NCI-H128 (cell line): ENCODE results near the gene BABAM2.

ENCODE experiments used
- DNase-seq: peaks from one replicate; lab custom pipeline; 2025; ENCODE audit not compliant: unreplicated experiment; lab: John Stamatoyannopoulos, UW

BABAM2 gene

GRCh38 chr2:28152585-28153280 is 262.2 kb downstream of the BABAM2 start:
- no peak for DNase-seq

- no peak for DNase-seq
Observed at GRCh38 chr2:28153851-28154250, 263.3 kb downstream of the BABAM2 start.

- no peak for DNase-seq
Observed at GRCh38 chr2:28155086-28155485, 264.6 kb downstream of the BABAM2 start.

DNA sequence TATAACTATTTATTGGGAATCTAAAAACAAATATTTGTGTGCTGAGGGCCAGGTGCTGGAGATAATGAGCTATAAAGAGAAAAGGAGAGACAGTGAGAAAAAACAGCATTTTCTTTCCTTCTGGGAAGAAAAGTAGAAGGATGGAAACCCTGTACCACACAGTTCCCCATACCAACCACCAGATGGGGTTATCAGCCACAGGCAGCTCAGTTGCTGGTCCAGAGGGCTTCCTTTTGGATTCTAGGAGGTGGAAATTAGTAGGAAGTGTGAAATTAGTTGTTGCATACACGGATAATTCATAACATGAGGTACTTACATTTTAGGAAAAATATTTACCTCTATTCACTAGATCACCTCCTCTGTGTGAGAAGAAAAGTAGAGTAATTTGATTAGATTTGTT is 265.1 kb downstream of the BABAM2 start:
- no peak for DNase-seq

GRCh38 chr2:28158791-28159190 is 268.3 kb downstream of the BABAM2 start:
- DNase-seq = no peak

DNA sequence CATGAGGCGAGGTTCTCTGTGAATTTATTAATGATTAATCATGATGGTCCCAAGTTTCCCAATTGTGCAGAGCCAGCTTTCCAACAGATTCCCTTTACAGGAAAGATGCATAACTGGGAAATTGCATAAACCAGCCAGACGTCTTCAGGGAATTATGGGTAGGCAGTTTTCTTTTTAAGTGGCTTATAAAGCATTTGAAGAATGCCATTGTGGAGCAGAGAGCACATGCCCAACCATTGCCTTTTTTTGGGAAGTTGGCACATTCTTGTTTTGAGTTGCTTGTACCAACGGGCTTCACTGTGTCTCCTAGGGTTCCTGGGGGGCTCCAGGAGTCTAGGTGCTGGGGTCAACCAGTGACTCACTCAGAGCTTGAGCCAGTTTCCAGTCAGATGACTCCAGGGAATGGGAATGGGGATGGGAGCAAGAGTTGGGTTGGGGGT is 270.5 kb downstream of the BABAM2 start:
- no peak for DNase-seq

GRCh38 chr2:28161466-28161865 is 270.9 kb downstream of the BABAM2 start:
- DNase-seq = no peak

DNA sequence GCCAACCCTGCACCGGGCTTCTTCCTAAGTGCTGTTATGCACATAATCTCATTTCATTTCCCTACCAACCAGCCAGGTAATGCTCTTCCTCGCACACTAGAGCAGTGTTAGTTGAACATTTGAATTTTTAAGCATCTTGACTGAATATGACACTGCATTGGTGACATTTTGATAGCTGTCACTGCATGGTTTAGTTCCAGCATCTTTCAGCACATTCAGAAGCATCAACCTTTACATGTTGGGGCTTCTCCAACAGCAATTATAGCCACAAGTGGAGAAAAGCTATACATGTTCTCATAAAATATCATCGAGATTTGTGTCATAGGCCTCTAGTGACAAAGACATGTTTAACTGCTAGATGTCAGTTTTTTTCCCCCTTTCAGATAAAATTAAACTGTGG is 272.0 kb downstream of the BABAM2 start:
- DNase-seq = no peak

DNA sequence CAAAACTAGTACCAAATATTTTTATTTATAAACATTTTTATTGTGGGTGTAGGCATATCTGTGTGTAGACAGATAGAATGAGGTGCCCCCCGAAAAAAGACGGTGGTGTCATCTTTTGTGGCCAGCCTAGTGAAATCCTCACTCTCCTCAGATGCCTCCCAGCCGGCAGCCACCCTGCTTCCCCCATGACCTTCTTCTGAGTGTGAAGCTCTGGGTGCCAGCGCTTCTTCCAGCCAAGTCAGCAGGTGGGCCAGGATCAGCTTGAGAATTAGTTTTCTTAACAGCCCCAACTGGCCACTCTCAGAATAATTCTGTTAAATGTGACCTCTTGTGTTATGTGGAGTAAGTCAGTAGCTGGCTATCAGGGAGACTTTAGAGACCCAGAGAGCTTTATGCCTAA is 272.5 kb downstream of the BABAM2 start:
- DNase-seq = no peak

- no peak for DNase-seq
Observed at GRCh38 chr2:28163627-28164279, 273.2 kb downstream of the BABAM2 start.

DNA sequence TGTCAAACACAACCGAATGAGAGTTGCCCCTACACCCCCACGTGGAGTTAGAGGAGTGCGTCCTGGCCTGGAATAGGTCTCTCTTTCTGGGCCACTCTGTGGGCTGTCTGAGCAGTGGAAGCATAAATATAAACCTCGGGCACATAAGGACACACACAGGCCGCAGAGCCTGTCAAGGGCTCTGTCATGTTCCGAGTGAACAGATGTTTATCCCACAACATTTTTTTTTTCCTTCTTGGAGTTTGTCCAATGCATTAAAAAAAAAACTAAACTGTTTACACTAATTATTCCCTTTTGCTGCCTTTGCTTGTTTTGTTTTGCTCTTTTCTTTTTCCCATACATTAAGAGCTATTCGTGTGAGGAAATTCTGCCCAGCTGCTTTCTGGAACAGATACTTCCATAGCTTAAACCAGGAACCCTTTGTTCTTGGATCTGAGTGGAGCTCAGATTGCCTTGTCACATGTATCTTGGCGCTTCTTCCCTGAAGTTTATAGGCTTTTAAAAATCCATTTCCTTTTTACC is 273.8 kb downstream of the BABAM2 start:
- no peak for DNase-seq

GRCh38 chr2:28165087-28165635 is 274.6 kb downstream of the BABAM2 start:
- no peak for DNase-seq

DNA sequence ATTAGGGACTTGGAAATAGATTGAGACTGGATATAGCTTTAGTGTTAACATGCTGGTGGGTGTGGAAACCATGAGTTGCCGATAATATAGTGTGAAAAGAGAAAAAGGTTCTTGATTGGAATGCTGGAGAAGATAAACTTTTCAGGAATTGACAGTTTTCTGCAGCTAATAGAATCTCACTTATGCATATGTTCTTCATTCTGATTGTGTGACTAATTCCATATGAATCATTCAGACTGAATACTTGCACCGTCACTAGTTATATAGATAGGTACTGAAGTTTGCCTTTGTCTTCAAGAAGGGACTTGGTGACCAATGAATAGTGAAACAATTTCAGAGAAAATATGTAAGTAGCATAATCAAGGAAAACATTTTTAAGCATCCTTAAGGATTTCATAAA is 276.4 kb downstream of the BABAM2 start:
- DNase-seq = no peak

DNA sequence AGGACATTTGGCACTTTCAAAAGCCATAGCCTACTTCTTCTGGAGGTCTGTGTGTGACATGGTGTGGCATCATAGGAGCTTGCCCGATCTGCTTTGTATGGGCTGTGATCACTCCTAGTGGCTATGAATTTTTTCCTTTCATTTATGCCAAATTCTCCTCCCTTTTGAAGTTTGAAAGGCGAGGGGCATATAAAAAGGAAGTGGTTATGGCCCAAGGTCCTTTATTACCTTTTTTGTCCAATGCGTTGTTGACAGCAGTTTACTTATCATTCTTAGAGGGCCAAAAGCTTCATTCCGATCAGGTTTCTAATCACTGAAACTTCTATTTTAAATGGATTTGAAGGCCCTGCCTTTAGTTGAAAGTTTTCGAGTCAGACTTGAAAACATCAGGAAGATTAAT is 277.8 kb downstream of the BABAM2 start:
- no peak for DNase-seq

GRCh38 chr2:28169492-28169891 is 279.0 kb downstream of the BABAM2 start:
- no peak for DNase-seq

- no peak for DNase-seq
Observed at GRCh38 chr2:28172114-28172898, 281.8 kb downstream of the BABAM2 start.

GRCh38 chr2:28173377-28173776 is 282.8 kb downstream of the BABAM2 start:
- no peak for DNase-seq

DNA sequence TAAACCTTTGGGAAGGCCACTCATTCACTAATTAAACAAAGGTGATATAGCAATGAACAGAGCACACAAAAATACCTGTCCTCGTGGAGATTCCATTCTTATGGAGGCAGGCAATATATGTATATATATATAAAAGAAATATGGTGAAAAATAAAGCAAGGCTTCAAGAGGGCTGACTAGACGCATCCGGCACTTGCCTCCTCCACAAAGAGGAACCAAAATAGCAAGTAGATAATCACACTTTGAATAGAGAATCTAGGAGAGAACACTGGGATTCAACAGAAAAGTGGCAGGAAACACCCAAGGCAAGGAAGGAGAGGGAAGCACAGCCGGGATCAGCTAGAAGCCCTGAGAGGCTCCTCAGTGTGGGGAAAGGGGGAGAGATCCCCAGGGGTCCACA is 283.7 kb downstream of the BABAM2 start:
- DNase-seq = no peak

DNA sequence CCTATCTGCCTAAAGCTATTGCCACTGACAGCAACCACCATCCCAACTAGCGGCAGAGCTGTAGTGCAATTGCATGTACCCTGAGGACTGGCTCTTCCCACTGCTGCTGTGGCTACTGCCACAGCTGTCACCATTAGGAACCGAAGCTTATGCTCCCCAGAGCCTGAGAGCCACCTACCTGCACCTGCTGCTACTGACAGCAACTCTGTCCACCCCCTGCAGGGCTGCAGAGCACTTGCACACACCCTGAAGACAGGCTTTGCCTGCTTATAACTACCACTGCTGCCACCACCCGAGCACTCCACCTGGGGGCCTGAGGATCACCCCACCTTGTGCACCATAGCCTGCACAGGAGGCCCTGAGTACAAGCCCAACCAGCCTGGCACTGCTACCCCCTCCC is 284.5 kb downstream of the BABAM2 start:
- no peak for DNase-seq

DNA sequence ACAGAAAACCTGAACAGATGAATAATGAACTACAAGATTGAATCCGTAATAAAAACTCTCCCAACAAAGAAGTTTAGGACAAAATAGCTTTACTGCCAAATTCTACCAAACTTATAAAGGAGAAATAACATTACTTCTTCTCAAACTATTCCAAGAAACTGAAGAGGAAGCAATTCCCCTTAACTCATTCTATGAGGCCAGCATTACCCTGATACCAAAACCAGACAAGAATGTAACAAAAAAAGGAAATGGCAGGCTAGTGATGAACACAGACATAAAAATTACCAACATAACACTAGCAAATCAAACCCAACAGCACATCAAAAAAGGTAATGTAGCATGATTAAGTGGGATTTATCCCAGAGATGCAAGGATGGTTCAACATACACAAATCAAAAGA is 288.4 kb downstream of the BABAM2 start:
- DNase-seq = no peak

DNA sequence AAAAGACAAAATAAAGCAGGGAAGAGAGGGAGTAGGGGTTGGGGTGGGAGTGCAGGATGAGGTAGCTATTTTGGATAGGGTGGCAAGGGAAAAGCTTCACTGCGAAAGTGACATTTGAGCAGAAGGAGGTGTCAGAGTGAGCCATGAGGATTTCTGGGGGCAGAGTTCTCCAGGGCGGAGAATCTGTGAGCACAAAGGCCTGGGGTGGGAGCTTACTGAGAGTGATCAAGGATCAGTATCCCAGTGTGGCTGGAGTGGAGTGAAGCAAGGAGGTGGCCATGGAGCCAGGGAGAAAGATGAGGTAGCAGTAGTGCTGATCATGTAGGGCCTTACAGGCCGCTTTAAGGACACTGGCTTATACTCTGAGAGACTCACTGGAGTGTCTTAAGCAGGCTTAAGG is 291.3 kb downstream of the BABAM2 start:
- no peak for DNase-seq

DNA sequence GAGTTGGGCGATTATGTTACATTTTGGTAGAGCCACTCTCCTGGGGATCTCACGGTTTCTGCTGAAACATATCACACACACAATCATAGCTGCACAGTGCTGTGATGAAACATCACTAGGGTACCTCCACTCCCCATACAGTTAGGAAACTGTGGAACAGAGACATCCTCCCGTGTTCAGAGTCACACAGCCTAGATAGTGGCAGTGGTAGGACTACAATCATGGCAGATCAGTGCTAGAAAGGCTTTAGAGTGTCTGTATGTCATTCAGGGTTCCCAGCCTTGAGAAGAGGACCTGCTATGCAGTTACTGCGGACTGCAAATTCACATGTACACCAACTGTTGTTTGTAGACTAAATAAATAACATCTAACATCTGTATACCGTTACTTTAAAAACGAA is 291.8 kb downstream of the BABAM2 start:
- DNase-seq = no peak
